HG02642 (cell line): ENCODE measurements around the gene CYP4Z1.
"Not testable (repeated sequence)": the region's sequence is repeated elsewhere in the genome, so short reads cannot be mapped to it uniquely, and the experiment has no call there.

ENCODE experiments used
- ATAC-seq: cut with Tn5 transposase; IDR thresholded peaks from one replicate; pipeline ENCODE4 v1.9.1; 2021; ENCODE audit warnings: mild to moderate bottlenecking; ENCODE audit not compliant: unreplicated experiment, poor library complexity

CYP4Z1 gene

DNA sequence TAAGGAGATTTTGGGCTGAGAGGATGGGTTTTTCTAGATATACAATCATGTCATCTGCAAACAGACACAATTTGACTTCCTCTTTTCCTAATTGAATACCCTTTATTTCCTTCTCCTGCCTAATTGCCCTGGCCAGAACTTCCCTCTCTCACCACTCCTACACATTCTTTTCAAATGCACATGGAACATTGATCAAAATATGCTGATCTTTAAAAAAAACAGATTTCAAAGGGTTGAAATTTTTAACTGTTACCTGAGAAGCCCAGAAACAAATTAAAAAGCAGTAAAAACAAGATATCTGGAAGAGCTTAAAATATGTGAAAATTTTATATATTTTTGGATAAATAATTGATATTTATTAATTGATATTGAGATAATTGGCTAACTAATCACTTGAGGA, 57.8 kb downstream of the CYP4Z1 start:
- ATAC-seq: not testable (repeated sequence)

DNA sequence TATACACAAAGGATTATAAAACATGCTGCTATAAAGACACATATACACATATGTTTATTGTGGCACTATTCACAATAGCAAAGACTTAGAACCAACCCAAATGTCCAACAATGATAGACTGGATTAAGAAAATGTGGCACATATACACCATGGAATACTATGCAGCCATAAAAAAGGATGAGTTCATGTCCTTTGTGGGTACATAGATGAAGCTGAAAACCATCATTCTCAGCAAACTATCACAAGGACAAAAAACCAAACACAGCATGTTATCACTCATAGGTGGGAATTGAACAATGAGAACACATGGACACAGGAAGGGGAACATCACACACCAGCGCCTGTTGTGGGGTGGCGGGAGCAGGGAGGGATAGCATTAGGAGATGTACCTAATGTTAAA, 60.0 kb downstream of the CYP4Z1 start:
- not testable (repeated sequence) for ATAC-seq

DNA sequence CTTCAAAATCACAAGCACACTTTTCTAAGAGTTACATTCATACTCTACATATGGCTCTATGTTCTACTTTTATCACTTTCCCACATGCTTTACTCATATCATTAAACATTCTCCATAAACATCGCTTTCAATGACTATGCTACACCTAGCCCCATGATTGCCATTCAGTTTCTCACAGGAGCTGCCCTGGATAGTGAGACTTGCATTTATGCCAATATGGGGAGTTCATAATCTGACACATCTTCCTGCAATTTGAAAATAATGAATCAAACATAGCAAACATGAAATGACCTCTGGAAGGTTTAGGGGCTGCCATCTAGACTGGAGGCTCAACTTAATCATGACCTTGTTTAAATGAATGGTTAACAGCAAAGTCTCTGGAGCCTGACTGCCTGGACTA, 61.2 kb downstream of the CYP4Z1 start:
- no peak for ATAC-seq

DNA sequence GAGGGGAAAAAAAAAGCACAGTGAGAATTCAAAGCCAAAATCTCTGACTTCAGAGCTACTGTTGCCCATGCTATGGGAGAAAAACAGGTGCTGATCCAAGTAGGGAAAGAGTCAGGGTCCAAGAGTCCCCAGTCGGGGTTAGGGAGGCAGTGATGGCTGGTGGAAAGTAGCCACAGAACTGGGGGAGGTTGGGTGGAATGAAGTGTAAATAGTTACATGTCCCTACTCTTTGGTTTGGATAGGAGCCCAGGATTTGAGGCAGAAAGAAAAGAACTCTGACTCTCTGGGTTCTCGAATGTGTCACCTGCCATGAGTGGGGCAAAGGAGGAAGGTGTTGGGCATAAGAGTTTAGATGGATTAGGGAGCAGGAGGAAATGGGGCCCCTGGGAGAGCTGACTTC, 61.8 kb downstream of the CYP4Z1 start:
- ATAC-seq: not testable (repeated sequence)

DNA sequence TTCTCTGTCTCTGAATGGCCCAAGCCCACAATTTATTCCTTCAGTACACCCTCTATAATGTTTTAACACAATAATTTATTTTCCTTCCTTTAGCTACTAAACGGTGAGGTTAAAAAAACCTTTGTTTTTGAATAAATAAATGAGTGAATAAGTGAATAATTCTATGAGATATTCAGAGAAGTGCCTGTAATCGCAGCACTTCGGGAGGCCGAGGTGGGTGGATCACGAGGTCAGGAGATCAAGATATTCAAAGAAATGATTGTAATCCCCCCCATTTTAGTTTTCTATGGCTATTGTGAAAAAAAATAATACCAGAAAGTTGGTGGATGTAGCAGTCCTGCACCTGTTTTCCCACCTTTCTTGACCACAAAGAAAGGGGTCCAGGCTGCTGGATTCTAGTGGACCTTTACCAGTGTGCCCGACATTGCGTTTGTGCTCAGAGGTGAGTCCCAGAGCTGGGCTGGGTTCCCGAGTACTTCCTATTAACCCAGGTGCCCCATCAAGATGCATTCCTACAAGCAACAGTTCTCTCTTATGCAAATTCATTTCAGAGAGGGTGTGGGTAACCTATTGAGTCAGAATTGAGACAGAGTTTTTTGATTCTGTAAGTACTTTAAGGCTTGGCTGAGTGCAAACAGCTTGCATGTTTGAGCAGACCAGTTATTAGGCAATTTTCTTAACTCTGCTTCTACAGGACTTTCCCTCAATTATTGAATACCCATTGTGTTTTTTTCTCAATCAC, 62.6 kb downstream of the CYP4Z1 start:
- ATAC-seq: not testable (repeated sequence)

DNA sequence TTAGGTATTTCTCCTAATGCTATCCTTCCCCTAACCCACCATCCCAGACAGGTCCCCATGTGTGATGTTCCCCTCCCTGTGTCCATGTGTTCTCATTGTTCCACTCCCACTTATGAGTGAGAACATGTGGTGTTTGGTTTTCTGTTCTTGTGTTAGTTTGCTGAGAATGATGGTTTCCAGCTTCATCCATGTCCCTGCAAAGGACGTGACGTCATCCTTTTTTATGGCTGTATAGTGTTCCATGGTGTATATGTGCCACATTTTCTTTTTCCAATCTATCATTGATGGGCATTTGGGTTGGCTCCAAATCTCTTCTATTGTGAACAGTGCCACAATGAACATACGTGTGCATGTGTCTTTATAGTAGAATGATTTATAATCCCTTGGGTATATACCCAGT, 65.6 kb downstream of the CYP4Z1 start:
- ATAC-seq: not testable (repeated sequence)

DNA sequence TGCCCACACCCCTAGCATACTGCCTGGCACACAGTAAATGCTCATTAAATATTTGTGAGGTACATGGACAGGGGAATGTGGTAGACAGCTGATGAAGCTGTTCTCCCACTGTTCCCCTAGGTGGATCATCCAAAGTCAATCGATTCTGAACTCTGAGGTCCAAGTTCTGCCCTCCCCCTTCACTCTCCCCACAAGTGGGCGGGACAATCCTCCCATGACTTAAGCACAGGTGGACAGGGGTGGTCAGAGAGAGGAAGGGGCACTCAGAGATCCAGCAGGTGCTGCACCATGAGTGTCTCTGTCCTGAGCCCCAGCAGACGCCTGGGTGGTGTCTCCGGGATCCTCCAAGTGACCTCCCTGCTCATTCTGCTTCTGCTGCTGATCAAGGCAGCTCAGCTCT, 70.2 kb downstream of the CYP4Z1 start, which contains the start of gene CYP4A22:
Gene CYP4A22, plus strand, starts transcription at position 244 of the 400 bp plus-strand sequence. Its CDS starts 45 bp downstream, at position 289.
- ATAC-seq: no peak

DNA sequence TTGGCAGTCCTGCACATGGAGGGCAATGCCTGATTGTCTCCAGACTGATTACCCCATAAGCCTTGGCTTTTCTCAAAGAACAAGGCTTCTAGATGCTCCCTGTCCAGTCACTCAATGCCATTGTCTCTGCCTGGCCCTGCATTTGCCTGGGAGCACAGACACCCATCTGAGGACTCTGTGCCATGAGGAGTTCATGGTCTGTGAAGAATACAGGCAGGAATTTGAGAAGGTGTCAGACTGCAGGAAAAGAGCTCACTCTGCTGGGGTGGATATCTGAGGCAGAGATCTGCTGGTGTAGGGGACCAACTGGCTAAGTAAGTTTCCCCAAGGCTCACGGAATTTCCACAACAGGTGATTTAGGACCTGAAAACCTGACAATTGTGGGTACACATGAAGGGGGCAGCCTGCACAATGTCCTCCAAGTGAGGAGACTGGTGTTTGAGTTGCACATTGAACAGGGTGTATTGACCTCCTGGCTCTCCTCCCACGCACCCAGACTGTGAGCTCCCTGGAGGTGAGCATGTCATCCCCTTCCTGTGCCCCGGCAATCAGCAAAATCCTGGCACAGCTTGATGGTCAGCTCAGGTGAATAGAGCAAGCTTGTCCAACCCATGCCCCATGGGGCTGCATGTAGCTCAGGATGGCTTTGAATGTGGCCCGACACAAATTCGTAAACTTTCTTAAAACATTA, 71.0 kb downstream of the CYP4Z1 start:
- no peak for ATAC-seq

DNA sequence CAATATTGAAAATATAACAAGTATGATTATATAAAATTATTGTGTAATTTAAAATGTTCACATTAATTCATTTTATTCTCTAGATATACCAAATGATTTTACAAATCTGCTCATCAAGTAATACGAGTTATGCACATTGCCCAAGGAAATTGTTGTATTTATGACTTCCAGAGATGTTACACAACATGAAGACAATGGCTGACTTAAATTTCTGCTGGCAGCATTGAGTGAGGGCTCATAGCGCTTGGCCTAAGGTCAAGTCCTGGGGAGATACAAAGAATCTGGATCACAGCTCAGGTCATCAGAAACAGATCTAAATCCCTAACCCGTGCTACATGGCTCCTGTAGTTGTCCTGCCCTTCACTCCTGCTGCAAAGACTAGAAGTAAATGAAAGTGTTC, 73.3 kb downstream of the CYP4Z1 start:
- not testable (repeated sequence) for ATAC-seq

DNA sequence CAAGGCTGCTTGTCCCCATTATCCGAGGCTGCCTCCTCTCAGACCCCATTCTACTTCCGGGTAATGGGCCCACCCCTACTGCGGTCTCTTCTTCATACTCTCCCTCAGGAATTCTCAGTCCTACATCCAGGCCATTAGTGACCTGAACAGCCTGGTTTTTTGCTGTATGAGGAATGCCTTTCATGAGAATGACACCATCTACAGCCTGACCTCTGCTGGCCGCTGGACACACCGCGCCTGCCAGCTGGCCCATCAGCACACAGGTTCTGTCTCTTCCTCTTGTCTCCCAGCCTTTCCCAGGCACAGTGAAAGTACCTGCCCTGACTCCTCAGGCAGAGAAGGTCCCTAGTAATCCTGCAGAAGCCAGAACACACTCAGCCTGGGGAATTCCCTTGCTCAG, 76.6 kb downstream of the CYP4Z1 start:
- not testable (repeated sequence) for ATAC-seq

DNA sequence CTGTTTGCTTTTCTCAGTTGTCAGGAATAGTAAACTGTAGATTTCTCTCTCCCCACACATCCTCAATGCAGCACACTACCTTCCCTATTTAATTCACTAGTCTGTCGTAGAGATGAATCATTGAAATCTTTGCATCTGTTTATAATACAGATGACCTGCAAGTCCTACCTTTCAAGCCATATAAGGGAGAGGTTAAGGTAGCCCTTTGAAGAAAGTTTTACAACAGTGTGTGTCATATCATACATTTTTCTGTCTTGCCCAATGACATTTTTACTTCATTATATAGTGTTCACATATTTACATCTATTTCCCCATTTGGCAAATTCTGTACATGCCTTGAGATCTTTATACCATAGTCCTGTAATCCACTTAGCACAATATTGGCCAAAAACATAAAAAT, 79.5 kb downstream of the CYP4Z1 start:
- not testable (repeated sequence) for ATAC-seq

DNA sequence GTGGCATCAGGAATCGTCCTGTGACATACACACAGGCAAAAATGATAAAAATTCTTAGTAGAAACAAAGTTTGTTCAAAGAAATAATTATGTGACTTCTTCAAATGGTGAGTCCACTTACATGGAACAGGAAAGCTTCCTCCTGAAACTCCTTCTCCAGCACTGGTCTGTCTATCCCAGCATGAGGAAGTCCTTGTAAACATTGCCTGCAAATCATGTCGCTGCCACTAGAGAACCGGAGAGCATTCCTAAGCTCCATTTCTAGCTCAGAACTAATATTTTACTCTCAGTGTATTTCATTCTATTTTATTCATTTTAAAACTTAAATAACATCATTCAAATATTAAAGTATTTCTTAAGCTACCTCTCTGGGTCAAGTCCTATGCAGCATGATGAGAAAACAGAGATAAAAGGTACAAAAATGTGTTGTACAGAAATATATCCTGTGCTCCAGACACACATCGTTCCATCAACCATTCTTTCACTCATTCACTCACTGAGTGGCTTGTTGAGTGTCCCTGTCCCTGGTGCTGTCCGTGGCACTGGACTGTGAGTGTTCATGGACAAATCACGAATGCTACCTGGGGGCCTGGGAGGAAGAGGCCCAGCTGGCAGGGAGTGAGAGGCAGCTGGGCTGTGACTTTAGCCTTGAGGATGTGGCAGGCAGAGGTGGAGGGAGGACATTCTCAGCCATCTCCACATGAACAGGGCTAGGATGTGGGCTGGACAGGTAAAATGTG, 80.2 kb downstream of the CYP4Z1 start:
- no peak for ATAC-seq

DNA sequence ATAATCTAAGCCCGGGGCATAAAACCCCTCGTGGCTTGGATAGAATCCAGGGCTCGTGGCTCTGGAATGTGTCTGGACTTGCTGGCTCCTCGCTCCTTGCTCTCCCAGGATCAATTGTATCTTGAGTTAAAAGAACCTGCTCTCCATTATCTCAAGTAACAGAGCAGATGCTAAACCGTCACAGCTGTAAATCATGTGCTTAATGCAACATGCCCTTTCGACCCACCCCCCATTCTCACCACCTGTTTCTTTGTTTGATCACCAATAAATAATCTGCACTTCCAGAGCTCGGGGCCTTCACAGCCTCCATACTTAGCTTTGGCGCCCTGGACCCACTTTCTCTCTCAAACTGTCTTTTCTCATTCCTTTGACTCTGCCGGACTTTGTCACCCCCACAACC, 82.1 kb downstream of the CYP4Z1 start:
- not testable (repeated sequence) for ATAC-seq

DNA sequence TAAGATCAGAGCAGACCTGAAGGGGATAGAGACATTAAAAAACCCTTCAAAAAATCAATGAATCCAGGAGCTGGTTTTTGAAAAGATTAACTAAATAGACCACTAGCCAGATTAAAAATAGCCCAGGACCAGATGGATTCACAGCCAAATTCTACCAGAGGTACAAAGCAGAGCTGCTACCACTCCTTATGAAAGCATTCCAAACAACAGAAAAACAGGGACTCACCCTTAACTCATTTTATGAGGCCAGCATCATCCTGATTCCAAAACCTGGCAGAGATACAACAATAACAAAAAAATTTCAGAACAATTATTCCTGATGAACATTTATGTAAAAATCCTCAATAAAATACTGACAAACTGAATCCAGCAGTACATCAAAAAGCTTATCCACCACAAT, 89.4 kb downstream of the CYP4Z1 start:
- ATAC-seq: not testable (repeated sequence)

DNA sequence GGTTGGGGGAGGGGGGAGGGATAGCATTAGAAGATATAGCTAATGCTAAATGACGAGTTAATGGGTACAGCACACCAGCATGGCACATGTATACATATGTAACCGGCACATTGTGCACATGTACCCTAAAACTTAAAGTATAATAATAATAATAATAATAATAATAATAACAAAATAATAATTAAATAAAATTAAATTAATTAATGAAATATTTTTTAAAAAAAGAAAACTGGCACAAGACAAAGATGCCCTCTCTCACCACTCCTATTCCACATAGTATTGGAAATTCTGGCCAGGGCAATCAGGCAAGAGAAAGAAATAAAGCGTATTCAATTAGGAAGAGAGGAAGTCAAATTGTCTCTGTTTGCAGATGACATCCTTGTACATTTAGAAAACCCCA, 90.9 kb downstream of the CYP4Z1 start:
- ATAC-seq: not testable (repeated sequence)

DNA sequence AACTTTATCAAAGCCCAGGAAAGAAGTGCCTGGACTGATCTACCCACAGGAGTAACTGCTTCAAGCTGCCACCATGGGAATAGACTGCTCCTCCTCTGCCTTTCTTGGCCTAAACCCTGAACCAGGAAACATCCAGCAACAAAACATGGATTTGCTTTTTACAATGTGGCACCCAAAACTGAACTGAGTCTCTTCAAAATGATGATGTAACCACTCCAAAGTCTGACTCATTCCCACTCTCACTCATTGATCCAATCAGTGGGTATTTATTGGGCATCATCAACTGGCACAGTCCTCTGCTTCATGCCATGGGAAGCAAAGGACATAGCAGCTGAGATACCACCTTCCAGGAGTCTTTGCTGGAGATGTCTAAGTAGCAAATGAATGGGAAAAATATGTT, 93.7 kb downstream of the CYP4Z1 start:
- no peak for ATAC-seq

DNA sequence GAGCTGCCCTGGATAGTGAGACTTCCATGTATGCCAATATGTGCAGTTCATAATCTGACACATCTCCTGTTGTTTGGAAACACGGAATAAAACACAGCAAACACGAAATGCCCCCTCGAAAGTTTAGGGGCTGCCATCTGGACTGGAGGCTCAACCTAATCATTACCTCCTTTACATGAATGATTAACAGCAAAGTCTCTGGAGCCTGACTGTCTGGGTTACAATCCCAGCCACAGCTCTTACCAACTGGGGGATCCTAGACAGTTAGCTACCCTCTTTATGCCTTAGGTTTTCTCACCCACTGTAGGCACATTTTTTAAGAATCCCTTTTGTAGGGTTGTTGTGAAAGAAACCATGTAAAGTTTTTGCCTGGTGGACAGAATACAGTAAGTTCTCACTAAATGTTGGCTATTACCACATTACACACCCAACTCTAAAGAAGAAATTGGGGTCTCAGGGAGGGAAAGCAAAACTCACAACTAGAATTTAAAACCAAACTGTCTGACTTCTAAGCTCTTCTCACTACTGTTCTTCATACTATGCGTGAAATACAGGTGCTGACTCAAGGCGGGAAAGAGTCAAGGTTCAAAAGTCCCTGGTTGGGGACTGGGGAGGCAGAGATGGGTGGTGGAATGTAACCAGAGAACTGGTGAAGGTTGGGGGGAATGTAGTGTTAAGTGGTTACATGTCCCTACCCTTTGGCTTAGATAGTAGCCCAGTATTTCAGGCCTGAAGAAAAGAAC, 94.4 kb downstream of the CYP4Z1 start:
- no peak for ATAC-seq

DNA sequence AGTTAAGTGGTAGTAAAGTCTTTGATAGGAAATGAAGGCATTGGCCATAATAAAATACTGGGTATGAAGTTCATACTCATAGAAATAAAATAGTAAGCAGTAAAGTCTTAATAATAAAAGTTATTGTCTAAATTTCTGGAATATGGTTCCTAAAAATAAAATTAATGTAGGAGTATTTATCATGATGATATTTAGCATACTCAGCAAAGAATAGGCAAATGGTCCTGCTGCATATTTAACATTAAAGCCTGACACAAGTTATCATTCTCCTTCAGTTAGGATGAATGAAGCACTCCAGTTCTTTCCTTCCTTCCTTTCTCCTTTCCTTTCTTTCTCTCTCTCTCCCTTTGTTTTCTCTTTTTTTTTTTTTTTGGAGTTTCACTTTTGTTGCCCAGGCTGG, 97.5 kb downstream of the CYP4Z1 start:
- ATAC-seq: no peak
